Neural progenitor cell (in vitro differentiated cells): ENCODE results near the gene ACVR1. TPM values are rescaled to one million over a fixed set of nuclear protein-coding genes. Genes with fewer than 3 reads are reported as not detected.
A peak's percentile ranks its signal among the peaks of the same experiment; 100 is the strongest.

Experiments used
- DNase-seq: peaks from one replicate; pipeline ENCODE4 v3.0.0-alpha.2; 2016; ENCODE audit warnings: low spot score
- H2AFZ ChIP-seq: fragments of 200-600 bp; sonication (generic); replicated peaks from 2 replicates; pipeline ENCODE4 v1.6.1; 2016; ENCODE audit warnings: antibody characterized with exemption
- H3F3A ChIP-seq: fragments of 200-600 bp; sonication (generic); 2 replicates; pipeline ENCODE4 v1.6.1; 2016; ENCODE audit warnings: antibody characterized with exemption, low read depth
- H3K27ac ChIP-seq: fragments of 200-600 bp; sonication (generic); 2 replicates; pipeline ENCODE4 v1.5.1; 2016; ENCODE audit warnings: mild to moderate bottlenecking
- H3K27me3 ChIP-seq: fragments of 200-600 bp; sonication (generic); 2 replicates; pipeline ENCODE4 v1.6.1; 2016; ENCODE audit warnings: mild to moderate bottlenecking, moderate library complexity
- H3K36me3 ChIP-seq: fragments of 200-600 bp; sonication (generic); 2 replicates; pipeline ENCODE4 v1.5.1; 2016
- H3K4me1 ChIP-seq: fragments of 200-600 bp; sonication (generic); 2 replicates; pipeline ENCODE4 v1.6.1; 2016; ENCODE audit warnings: mixed run types
- H3K4me2 ChIP-seq: fragments of 200-600 bp; sonication (generic); 2 replicates; pipeline ENCODE4 v1.6.1; 2016
- H3K4me3 ChIP-seq: fragments of 200-600 bp; sonication (generic); 2 replicates; pipeline ENCODE4 v1.5.1; 2016
- H3K79me2 ChIP-seq: fragments of 200-600 bp; sonication (generic); 2 replicates; pipeline ENCODE4 v1.6.1; 2016; ENCODE audit warnings: low read depth
- H3K9ac ChIP-seq: fragments of 200-600 bp; sonication (generic); 2 replicates; pipeline ENCODE4 v1.6.1; 2016
- H3K9me3 ChIP-seq: fragments of 200-600 bp; sonication (generic); 2 replicates; pipeline ENCODE4 v1.5.1; 2016; ENCODE audit warnings: low read depth
- H4K20me1 ChIP-seq: fragments of 200-600 bp; sonication (generic); 2 replicates; pipeline ENCODE4 v1.6.1; 2016; ENCODE audit warnings: low read depth
- H3K27ac Mint-ChIP-seq: 3 replicates; pipeline ENCODE4 v1.8.0; 2021; ENCODE audit warnings: mixed read lengths
- H3K27me3 Mint-ChIP-seq: 2 replicates; pipeline ENCODE4 v1.8.0; 2022; ENCODE audit warnings: low read depth, mild to moderate bottlenecking, inconsistent platforms, moderate library complexity, mixed read lengths; ENCODE audit not compliant: insufficient read depth
- H3K36me3 Mint-ChIP-seq: 3 replicates; pipeline ENCODE4 v1.8.0; 2021; ENCODE audit warnings: mixed read lengths
- H3K4me1 Mint-ChIP-seq: 3 replicates; pipeline ENCODE4 v1.8.0; 2021; ENCODE audit warnings: mixed read lengths
- H3K4me3 Mint-ChIP-seq: 3 replicates; pipeline ENCODE4 v1.8.0; 2021; ENCODE audit warnings: mild to moderate bottlenecking, moderate library complexity, mixed read lengths
- H3K9me3 Mint-ChIP-seq: 3 replicates; pipeline ENCODE4 v1.8.0; 2020; ENCODE audit warnings: mixed read lengths
- EZH2 ChIP-seq: fragments of 200-600 bp; sonication (generic); IDR thresholded peaks from 2 replicates; pipeline ENCODE4 v1.6.1; 2017; ENCODE audit warnings: antibody characterized with exemption, mild to moderate bottlenecking, moderate library complexity
- EZH2phosphoT487 ChIP-seq: fragments of 200-600 bp; sonication (generic); IDR thresholded peaks from 2 replicates; pipeline ENCODE4 v1.6.1; 2017; ENCODE audit warnings: antibody characterized with exemption
- total RNA-seq: library from RNA; depleted of rRNA; stranded (reverse); fragments of >200 nt; gene quantifications from 2 replicates; pipeline ENCODE4 v1.2.3, GENCODE V29; 2015; ENCODE audit warnings: low replicate concordance
- TF ChIP-seq, protein P1 (sequence below): fragments of 200-600 bp; sonication (generic); IDR thresholded peaks from 2 replicates; pipeline ENCODE4 v1.5.1; 2017; ENCODE audit warnings: antibody characterized with exemption, mild to moderate bottlenecking

The ACVR1 gene
- total RNA-seq, 1 donor from 2014 or later, result 14.0 TPM

DNA sequence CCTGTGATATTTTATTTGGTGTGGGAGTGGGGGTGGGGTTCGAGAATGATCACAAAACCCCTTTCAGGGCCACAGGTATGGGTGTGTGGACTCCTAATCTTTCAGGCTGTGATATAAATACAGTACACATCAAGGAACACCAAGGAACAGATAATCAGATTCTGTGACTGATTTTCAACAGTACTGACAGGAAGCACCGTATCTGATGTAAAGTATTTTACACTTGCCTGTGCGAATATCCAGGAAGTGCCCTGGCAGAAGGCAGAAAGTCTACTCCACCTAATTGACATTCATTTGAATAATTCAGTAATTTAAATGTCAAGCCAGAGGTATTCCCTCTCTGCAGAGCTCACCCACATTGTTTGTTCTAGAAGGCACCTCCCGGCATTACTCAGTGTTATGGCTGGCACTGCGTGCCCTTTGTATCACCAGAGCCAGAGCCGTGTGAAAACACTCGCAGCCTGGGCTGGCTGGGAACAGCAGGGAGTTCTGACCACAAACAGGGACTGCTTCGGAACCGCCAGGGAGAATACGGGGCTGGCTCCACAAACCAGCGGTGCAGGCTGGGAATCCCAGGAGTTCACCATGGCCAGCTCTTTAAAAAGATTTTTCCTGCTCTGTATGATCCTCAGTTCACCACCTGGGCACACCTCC, 91.8 kb downstream of the ACVR1 start:
- H3K4me3 ChIP-seq, result no peak overlapping the region

DNA sequence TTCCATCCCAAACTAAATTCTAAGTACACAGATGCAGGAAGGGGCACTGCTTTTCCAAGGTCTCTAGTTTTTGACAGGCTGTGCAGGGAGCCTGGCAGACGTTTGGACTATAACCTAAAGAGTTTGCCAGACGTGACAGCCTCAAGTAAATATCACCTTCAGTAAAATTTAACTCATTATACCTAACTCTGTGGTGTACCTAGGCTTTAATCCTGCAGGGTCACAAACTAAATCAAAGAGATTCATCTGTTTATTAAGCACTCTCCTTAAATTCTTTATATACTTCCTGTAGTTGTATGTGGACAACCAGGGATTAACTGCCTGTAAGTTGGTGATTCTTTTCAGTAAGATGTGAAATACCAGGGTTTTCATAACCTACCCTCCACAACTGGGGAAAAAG, 92.9 kb downstream of the ACVR1 start:
- Mint-ChIP-seq H3K4me1 (peaks cover 8% of the 10 kb centered on the region), H3K9me3 (no peaks in the 10 kb centered on the region)
- no peak overlapping the region for H3K9ac ChIP-seq

More for the DNA sequence above, 91.8 kb downstream of the ACVR1 start:
- DNase-seq, result no peak
- Mint-ChIP-seq H3K4me1 (peaks cover 15% of the 10 kb centered on the region), H3K9me3 (no peaks in the 10 kb centered on the region), H3K36me3 (peaks cover 13% of the 10 kb centered on the region), H3K4me3 (no peak overlapping the region), H3K27ac (no peak overlapping the region), H3K27me3 (no peaks in the 10 kb centered on the region)
- H4K20me1 ChIP-seq, result peaks cover 12% of the 10 kb centered on the region
- H2AFZ ChIP-seq, result no peak overlapping the region
- H3K36me3 ChIP-seq, result no peaks in the 10 kb centered on the region
- H3F3A ChIP-seq, result no peaks in the 10 kb centered on the region
- no peaks in the 10 kb centered on the region for H3K9me3 ChIP-seq
- H3K27ac ChIP-seq, result no peak overlapping the region
- no peak overlapping the region for H3K9ac ChIP-seq
- no peak overlapping the region for H3K4me2 ChIP-seq
- H3K4me1 ChIP-seq, result peaks cover 25% of the 10 kb centered on the region
- no peaks in the 10 kb centered on the region for H3K27me3 ChIP-seq
- H3K79me2 ChIP-seq, result no peaks in the 10 kb centered on the region
- TF ChIP-seq, protein P1, sequence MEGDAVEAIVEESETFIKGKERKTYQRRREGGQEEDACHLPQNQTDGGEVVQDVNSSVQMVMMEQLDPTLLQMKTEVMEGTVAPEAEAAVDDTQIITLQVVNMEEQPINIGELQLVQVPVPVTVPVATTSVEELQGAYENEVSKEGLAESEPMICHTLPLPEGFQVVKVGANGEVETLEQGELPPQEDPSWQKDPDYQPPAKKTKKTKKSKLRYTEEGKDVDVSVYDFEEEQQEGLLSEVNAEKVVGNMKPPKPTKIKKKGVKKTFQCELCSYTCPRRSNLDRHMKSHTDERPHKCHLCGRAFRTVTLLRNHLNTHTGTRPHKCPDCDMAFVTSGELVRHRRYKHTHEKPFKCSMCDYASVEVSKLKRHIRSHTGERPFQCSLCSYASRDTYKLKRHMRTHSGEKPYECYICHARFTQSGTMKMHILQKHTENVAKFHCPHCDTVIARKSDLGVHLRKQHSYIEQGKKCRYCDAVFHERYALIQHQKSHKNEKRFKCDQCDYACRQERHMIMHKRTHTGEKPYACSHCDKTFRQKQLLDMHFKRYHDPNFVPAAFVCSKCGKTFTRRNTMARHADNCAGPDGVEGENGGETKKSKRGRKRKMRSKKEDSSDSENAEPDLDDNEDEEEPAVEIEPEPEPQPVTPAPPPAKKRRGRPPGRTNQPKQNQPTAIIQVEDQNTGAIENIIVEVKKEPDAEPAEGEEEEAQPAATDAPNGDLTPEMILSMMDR, result no peak
- TF ChIP-seq EZH2phosphoT487, result no peak
- no peak for TF ChIP-seq EZH2

DNA sequence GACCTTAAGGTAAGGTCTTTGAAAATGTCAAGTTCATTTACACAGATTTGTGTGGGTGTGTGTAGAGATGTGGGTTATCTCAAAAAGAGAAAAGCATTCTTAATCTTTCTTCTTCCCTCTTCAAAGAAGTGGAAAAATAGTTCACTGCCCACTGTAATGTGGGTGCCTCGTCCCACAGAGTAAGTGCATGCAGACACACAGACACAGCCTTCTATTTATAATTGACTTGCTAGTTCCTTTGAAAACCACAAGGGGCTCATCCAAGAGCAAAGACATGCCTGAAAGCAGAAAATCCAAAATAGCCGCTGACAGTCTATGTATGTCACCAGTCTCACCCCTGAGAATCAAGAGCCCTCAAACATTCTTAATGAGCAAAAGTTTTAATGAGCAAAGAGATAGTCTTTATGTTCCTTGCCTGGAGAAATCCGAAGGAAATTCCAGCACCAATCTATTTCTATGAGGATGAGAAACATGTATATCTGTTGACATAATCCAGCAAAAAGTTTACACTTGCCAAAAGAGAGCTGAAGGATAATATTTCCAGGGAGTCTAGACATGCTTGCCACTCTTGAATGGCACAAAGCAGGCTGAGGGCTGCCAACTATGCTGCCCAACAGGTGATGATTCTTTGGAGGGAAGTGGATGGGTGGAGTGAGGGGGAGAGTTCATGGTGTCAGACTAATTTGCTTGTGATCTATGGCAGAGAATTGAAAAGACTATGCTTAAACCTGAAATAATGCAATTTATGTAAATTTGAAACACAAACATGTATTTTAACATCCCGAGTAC, 93.9 kb downstream of the ACVR1 start:
- H3K36me3 Mint-ChIP-seq, result peaks cover 15% of the 10 kb centered on the region
- H3K4me1 Mint-ChIP-seq, result peaks cover 3% of the 10 kb centered on the region
- H4K20me1 ChIP-seq, result peaks cover 12% of the 10 kb centered on the region
- H3K27ac ChIP-seq, result no peak overlapping the region
- peaks cover 16% of the 10 kb centered on the region for H3K4me1 ChIP-seq
- H3K79me2 ChIP-seq, result no peaks in the 10 kb centered on the region
- no peaks in the 10 kb centered on the region for H3K27me3 ChIP-seq
- no peak for TF ChIP-seq EZH2phosphoT487
- no peak for TF ChIP-seq EZH2
- TF ChIP-seq, protein P1, result peak; percentile 18
- no peaks in the 10 kb centered on the region for H3K9me3 ChIP-seq
- H3K27ac Mint-ChIP-seq, result no peak overlapping the region
- H3K4me2 ChIP-seq, result no peak overlapping the region
- no peak overlapping the region for H3K9ac ChIP-seq
- H2AFZ ChIP-seq, result no peak overlapping the region
- no peak overlapping the region for H3K4me3 Mint-ChIP-seq
- DNase-seq, result no peak
- no peaks in the 10 kb centered on the region for H3F3A ChIP-seq
- H3K27me3 Mint-ChIP-seq, result no peaks in the 10 kb centered on the region
- H3K9me3 Mint-ChIP-seq, result no peaks in the 10 kb centered on the region
- no peak overlapping the region for H3K4me3 ChIP-seq
- H3K36me3 ChIP-seq, result no peaks in the 10 kb centered on the region

More for the DNA sequence above, 92.9 kb downstream of the ACVR1 start:
- Histone ChIP-seq H3K79me2 (no peaks in the 10 kb centered on the region), H3K4me1 (peaks cover 22% of the 10 kb centered on the region), H3K4me3 (no peak overlapping the region), H3K4me2 (no peak overlapping the region), H3K36me3 (no peaks in the 10 kb centered on the region), H3K27ac (no peak overlapping the region), H3K9me3 (no peaks in the 10 kb centered on the region), H3K27me3 (no peaks in the 10 kb centered on the region), H2AFZ (no peak overlapping the region), H4K20me1 (peaks cover 12% of the 10 kb centered on the region), H3F3A (no peaks in the 10 kb centered on the region)
- Mint-ChIP-seq H3K4me3 (no peak overlapping the region), H3K36me3 (peaks cover 16% of the 10 kb centered on the region), H3K27me3 (no peaks in the 10 kb centered on the region), H3K27ac (no peak overlapping the region)
- DNase-seq, result no peak
- TF ChIP-seq, protein P1, result no peak
- TF ChIP-seq EZH2 (no peak), EZH2phosphoT487 (no peak)
